GM23248 (cell line): ENCODE results near the gene S100G. TPM values are rescaled to one million over a fixed set of nuclear protein-coding genes. Genes with fewer than 3 reads are reported as not detected.

Experiments
- DNase-seq: peaks from one replicate; pipeline ENCODE4 v3.0.0-alpha.2; 2015
- H2AFZ ChIP-seq: fragments of 200-600 bp; sonication (generic); 2 replicates; pipeline ENCODE4 v1.6.1; 2016; ENCODE audit warnings: antibody characterized with exemption
- H3F3A ChIP-seq: fragments of 200-600 bp; sonication (generic); 2 replicates; pipeline ENCODE4 v1.6.1; 2016; ENCODE audit warnings: mild to moderate bottlenecking, antibody characterized with exemption, mixed run types; ENCODE audit not compliant: insufficient read depth
- H3K27ac ChIP-seq: fragments of 200-600 bp; sonication (generic); 2 replicates; pipeline ENCODE4 v1.5.1; 2016; ENCODE audit warnings: mild to moderate bottlenecking
- H3K27me3 ChIP-seq: fragments of 200-600 bp; sonication (generic); replicated peaks from 2 replicates; pipeline ENCODE4 v1.6.1; 2016; ENCODE audit warnings: mild to moderate bottlenecking; ENCODE audit not compliant: insufficient read depth
- H3K36me3 ChIP-seq: fragments of 200-600 bp; sonication (generic); 2 replicates; pipeline ENCODE4 v1.6.1; 2016; ENCODE audit warnings: low read depth, mild to moderate bottlenecking
- H3K4me1 ChIP-seq: fragments of 200-600 bp; sonication (generic); 2 replicates; pipeline ENCODE4 v1.6.1; 2016; ENCODE audit warnings: mild to moderate bottlenecking; ENCODE audit not compliant: insufficient read depth
- H3K4me2 ChIP-seq: fragments of 200-600 bp; sonication (generic); one replicate; pipeline ENCODE4 v1.6.1; 2016; ENCODE audit warnings: mild to moderate bottlenecking; ENCODE audit not compliant: unreplicated experiment
- H3K4me3 ChIP-seq: fragments of 200-600 bp; sonication (generic); 2 replicates; pipeline ENCODE4 v1.5.1; 2016; ENCODE audit warnings: mild to moderate bottlenecking
- H3K79me2 ChIP-seq: fragments of 200-600 bp; sonication (generic); 2 replicates; pipeline ENCODE4 v1.6.1; 2016; ENCODE audit warnings: mild to moderate bottlenecking; ENCODE audit not compliant: insufficient read depth
- H3K9ac ChIP-seq: fragments of 200-600 bp; sonication (generic); 2 replicates; pipeline ENCODE4 v1.6.1; 2016; ENCODE audit warnings: mild to moderate bottlenecking
- H3K9me2 ChIP-seq: fragments of 200-600 bp; sonication (generic); 2 replicates; pipeline ENCODE4 v1.6.1; 2016; ENCODE audit warnings: mixed run types, mild to moderate bottlenecking, moderate library complexity; ENCODE audit not compliant: insufficient read depth
- H3K9me3 ChIP-seq: fragments of 200-600 bp; sonication (generic); one replicate; pipeline ENCODE4 v1.6.1; 2017; ENCODE audit warnings: low read depth
- H4K20me1 ChIP-seq: fragments of 200-600 bp; sonication (generic); 2 replicates; pipeline ENCODE4 v1.6.0; 2016; ENCODE audit not compliant: insufficient read depth
- EZH2 ChIP-seq: fragments of 200-600 bp; sonication (generic); IDR thresholded peaks from 2 replicates; pipeline ENCODE4 v1.6.1; 2018; ENCODE audit warnings: antibody characterized with exemption, mild to moderate bottlenecking; ENCODE audit not compliant: insufficient read depth, poor library complexity, severe bottlenecking
- EZH2phosphoT487 ChIP-seq: fragments of 200-600 bp; sonication (generic); IDR thresholded peaks from 2 replicates; pipeline ENCODE4 v1.6.1; 2018; ENCODE audit warnings: antibody characterized with exemption, moderate library complexity, mild to moderate bottlenecking, low read depth; ENCODE audit not compliant: insufficient read depth
- WGBS, 2 experiments: methylation state at CpG; one replicate each; pipeline ENCODE4 v1.1.6; 2015 to 2017; ENCODE audit warnings: low lambda C conversion rate in 2 of 2, low coverage in 1 of 2; ENCODE audit errors: missing lambda C conversion rate in 2 of 2; 5-methylcytosine and 5-hydroxymethylcytosine counted together
- in situ Hi-C: fragments of 300-500 bp; cut with MboI; formaldehyde crosslinking; loops from 2 replicates; pipeline ENCODE4 v1.15.0; 2020
- polyA plus RNA-seq: library from polyadenylated mRNA; unstranded; fragments of >200 nt; fragmentation: Nextera tagmentation; extraction: Ambion mirVana; gene quantifications from 2 replicates; pipeline ENCODE4 v1.2.1, GENCODE V29; 2016
- total RNA-seq: library from RNA; depleted of rRNA; stranded (reverse); fragments of >200 nt; shearing (Covaris generic); gene quantifications from 2 replicates; pipeline ENCODE4 v1.2.3, GENCODE V29; 2014

Gene S100G
- total and polyA plus RNA-seq, 2 experiments from 2014 or later, result not detected

DNA sequence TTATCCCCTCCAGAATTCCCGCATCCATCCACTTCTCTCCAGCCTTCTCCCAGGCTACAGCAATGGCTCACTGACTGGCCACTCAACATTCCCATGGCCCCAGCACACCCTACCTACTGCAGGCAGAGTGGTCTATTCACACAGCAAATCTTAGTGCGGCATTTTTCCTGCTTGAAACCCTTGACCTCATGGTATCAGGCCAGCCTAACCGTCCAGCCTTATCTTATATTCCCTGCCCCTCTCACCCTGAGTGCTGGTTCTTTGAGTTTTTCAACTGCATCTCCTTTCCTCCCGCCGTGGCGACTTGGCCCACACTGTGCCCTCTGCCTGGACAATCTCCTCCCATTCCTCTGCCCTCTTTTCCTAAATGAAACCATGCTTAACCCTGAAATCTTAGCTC is 10.0 kb upstream of the S100G start:
- Histone ChIP-seq H4K20me1 (no peaks in the 10 kb centered on the region), H3K4me1 (peaks cover 23% of the 10 kb centered on the region), H3K9me3 (no peaks in the 10 kb centered on the region), H3K27ac (no peak overlapping the region), H3F3A (peaks cover 14% of the 10 kb centered on the region), H3K36me3 (no peaks in the 10 kb centered on the region), H3K79me2 (no peaks in the 10 kb centered on the region), H2AFZ (no peak overlapping the region), H3K4me2 (no peak overlapping the region), H3K4me3 (no peak overlapping the region), H3K9me2 (no peaks in the 10 kb centered on the region), H3K9ac (no peak overlapping the region), H3K27me3 (no peaks in the 10 kb centered on the region)
- TF ChIP-seq EZH2, result no peak
- DNase-seq, result no peak
- in situ Hi-C loops, result no loop called here
- 100% methylated on average over 6 of the region's 6 CpGs for WGBS, 2 experiments

DNA sequence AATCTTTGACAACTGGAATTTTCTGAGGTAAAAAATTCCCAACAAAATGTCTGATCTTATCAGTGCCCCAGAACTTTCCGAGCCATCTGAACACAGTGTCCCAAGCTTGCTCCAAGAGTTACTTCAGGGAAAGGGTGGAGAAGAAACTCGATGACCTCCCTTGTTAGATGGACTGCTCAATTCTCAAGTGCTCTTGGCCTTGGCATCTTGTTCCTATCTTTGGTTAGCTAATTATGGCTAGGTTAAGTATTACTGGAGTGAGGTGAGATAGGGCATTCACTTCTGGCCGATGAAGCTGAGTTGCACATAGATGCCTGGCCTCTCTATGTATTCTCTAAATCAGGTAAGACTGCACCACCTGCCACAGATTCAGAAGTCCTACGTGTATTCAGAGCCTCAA is 9.1 kb upstream of the S100G start:
- no peaks in the 10 kb centered on the region for H3K9me3 ChIP-seq
- no peaks in the 10 kb centered on the region for H3K36me3 ChIP-seq
- H3K27me3 ChIP-seq, result no peaks in the 10 kb centered on the region
- H3K4me3 ChIP-seq, result no peak overlapping the region
- peaks cover 23% of the 10 kb centered on the region for H3K4me1 ChIP-seq
- in situ Hi-C loops, result no loop called here
- TF ChIP-seq EZH2phosphoT487 (no peak), EZH2 (no peak)
- H4K20me1 ChIP-seq, result no peaks in the 10 kb centered on the region
- H3F3A ChIP-seq, result peaks cover 14% of the 10 kb centered on the region
- no peak for DNase-seq
- no peak overlapping the region for H2AFZ ChIP-seq
- H3K27ac ChIP-seq, result no peak overlapping the region
- no peak overlapping the region for H3K4me2 ChIP-seq
- H3K9ac ChIP-seq, result no peak overlapping the region
- no peaks in the 10 kb centered on the region for H3K79me2 ChIP-seq
- WGBS, 2 experiments, result 95 to 98% methylated on average over 4 of the region's 4 CpGs
- no peaks in the 10 kb centered on the region for H3K9me2 ChIP-seq

DNA sequence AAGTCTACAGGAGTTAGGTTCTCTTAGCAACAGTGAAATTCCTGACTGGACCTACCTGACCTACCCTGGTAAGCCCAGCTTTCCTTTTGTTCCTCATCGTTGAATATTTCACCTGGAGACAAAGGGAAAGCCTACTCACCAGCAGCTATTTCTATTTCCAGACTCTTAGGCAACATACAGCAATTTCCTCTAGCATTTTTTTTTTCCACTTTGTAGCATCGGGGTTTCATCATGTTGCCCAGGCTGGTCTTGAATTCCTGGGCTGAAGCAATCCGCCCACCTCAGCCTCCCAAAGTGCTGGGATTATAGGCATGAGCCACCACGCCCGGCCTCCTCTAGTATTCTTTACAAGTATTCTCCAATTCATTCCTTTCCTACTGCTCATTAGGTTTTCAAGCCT is 6.8 kb upstream of the S100G start:
- no peak overlapping the region for H3K4me3 ChIP-seq
- peak overlapping the region; percentile 53 for H3K4me2 ChIP-seq
- H2AFZ ChIP-seq, result no peak overlapping the region
- H3K9me3 ChIP-seq, result no peaks in the 10 kb centered on the region
- peak; percentile 72 for DNase-seq
- H3K27ac ChIP-seq, result peak overlapping the region; percentile 77
- no peak for TF ChIP-seq EZH2phosphoT487
- no peak for TF ChIP-seq EZH2
- peaks cover 26% of the 10 kb centered on the region for H3K4me1 ChIP-seq
- H3K9me2 ChIP-seq, result no peaks in the 10 kb centered on the region
- no peaks in the 10 kb centered on the region for H3K27me3 ChIP-seq
- no peaks in the 10 kb centered on the region for H3K79me2 ChIP-seq
- peaks cover 14% of the 10 kb centered on the region for H3F3A ChIP-seq
- H3K9ac ChIP-seq, result peak overlapping the region; percentile 53
- H4K20me1 ChIP-seq, result no peaks in the 10 kb centered on the region
- H3K36me3 ChIP-seq, result no peaks in the 10 kb centered on the region
- 1 to 11% methylated on average over 4 to 5 of the region's 5 CpGs for WGBS, 2 experiments
- in situ Hi-C loops, result no loop called here

DNA sequence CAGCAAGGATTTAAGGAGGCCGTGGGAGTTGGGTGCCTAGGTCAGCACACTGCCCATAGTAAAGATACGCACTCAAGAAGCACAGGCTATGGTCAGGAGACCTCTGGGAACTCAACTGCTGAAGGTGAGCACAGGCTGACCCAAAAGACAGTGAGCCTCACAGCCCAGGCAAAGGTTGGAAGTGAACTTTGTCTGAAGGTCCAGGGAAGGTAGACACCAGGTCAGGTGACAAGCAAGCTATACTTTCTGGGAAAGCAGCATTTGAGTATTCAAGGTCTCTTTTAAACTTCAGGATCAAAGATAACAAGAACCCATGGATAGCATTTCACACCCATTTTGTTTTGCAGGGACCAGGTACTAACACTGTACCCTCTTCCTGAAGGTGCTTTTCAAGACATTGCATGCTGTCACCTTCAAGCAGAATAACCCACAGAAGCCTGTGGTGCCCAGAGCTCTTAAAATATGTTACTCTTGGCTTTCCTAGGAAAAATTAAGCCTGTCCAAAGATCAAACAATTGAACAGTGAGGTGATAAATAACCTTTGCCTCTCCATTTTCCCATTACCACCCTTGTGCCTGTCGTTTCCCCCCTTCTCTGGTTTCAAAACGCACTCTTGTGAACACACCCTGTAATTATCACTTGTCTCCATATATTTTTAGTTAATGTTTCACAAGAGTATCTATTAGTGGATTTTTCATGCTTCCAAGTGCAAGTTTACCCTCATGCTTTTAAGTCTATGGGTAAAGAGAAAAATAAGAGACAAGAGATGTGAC is 3.4 kb upstream of the S100G start:
- H4K20me1 ChIP-seq, result no peaks in the 10 kb centered on the region
- no peak overlapping the region for H3K4me3 ChIP-seq
- 96 to 98% methylated on average over 3 to 4 of the region's 4 CpGs for WGBS, 2 experiments
- H2AFZ ChIP-seq, result no peak overlapping the region
- no peak overlapping the region for H3K27ac ChIP-seq
- no peak overlapping the region for H3K9ac ChIP-seq
- H3K4me1 ChIP-seq, result peaks cover 27% of the 10 kb centered on the region
- no peak for DNase-seq
- peaks cover 14% of the 10 kb centered on the region for H3F3A ChIP-seq
- in situ Hi-C loops, result no loop called here
- no peak overlapping the region for H3K4me2 ChIP-seq
- H3K36me3 ChIP-seq, result no peaks in the 10 kb centered on the region
- H3K27me3 ChIP-seq, result no peaks in the 10 kb centered on the region
- H3K79me2 ChIP-seq, result no peaks in the 10 kb centered on the region
- no peak for TF ChIP-seq EZH2
- TF ChIP-seq EZH2phosphoT487, result no peak
- H3K9me3 ChIP-seq, result no peaks in the 10 kb centered on the region
- H3K9me2 ChIP-seq, result no peaks in the 10 kb centered on the region
